Keratinocyte (primary cell): ENCODE data around the gene ITGAD.

Source experiments
- CTCF ChIP-seq, 3 experiments: IDR thresholded peaks in 1 of 3; conservative IDR thresholded peaks in 1 of 3; optimal IDR thresholded peaks in 1 of 3; 2 replicates in 2 of 3; 3 replicates in 1 of 3; pipeline versions ENCODE3 to v1.5.1; 2011; ENCODE audit warnings: low read length in 3 of 3, mild to moderate bottlenecking in 3 of 3, moderate library complexity in 2 of 3, control low read depth in 1 of 3, inconsistent platforms in 1 of 3; ENCODE audit not compliant: insufficient read depth in 2 of 3; ENCODE audit errors: extremely low read depth in 1 of 3
- EZH2 ChIP-seq: IDR thresholded peaks from one replicate; pipeline ENCODE4 v1.6.1; 2012; ENCODE audit warnings: inconsistent platforms, mild to moderate bottlenecking, low read length, moderate library complexity

GRCh38 chr16:31456988-31457360, 63.8 kb downstream of the ITGAD start:
- TF ChIP-seq CTCF (optimal IDR thresholded peaks at IDR 0.05 in 1 of 3, IDR thresholded peaks at IDR 0.05 in 1 of 3, conservative IDR thresholded peaks at IDR 0.05 in 1 of 3; ENCODE audit: extremely low read depth in 1 of 3, insufficient read depth in 2 of 3, low read length in 3 of 3), result no peak
- no peak for TF ChIP-seq EZH2
